B cell (primary cell): Measurements from ENCODE around the gene TRIM28. TPM values are rescaled to one million over a fixed set of nuclear protein-coding genes. Genes with fewer than 3 reads are reported as not detected.

Source experiments
- ATAC-seq: fragments of 200-7000 bp; cut with Tn5 transposase; one replicate; pipeline ENCODE4 v1.10.0; 2021; ENCODE audit warnings: low read depth, mild to moderate bottlenecking, moderate number of reproducible peaks, moderate library complexity
- CTCF ChIA-PET: fragments of 350-600 bp; sonication (Branson Sonifier 250); formaldehyde crosslinking; loops from one replicate; lab custom pipeline; 2021; ENCODE audit warnings: antibody characterized with exemption, inconsistent platforms; lab: Charles Lee
- POLR2A ChIA-PET: fragments of 350-600 bp; sonication (Branson Sonifier 250); formaldehyde crosslinking; loops from one replicate; lab custom pipeline; 2021; ENCODE audit warnings: antibody characterized with exemption; lab: Charles Lee
- DNase-seq: peaks from one replicate; pipeline ENCODE4 v3.0.0; 2013
- H2AFZ ChIP-seq: 2 replicates; pipeline ENCODE4 v1.6.1; 2012; ENCODE audit warnings: mild to moderate bottlenecking, low read depth, low read length; ENCODE audit not compliant: insufficient read depth, poor library complexity, severe bottlenecking
- H3K27ac ChIP-seq, 2 donors: 1 replicate in 1 of 2; 2 replicates in 1 of 2; pipeline ENCODE4 v1.5.1; 2012 to 2013; ENCODE audit warnings: low read length in 2 of 2, mild to moderate bottlenecking in 2 of 2, moderate library complexity in 1 of 2
- H3K27me3 ChIP-seq, 4 experiments: fragments of 200-600 bp in 1 of 4; sonication (generic) in 1 of 4; replicated peaks in 1 of 4; 1 replicate in 2 of 4; 2 replicates in 2 of 4; pipeline versions ENCODE4 v1.6.1 to v1.7.0; 2013 to 2016; ENCODE audit warnings: low read length in 3 of 4, mild to moderate bottlenecking in 2 of 4, mixed read lengths in 1 of 4, moderate library complexity in 1 of 4; ENCODE audit not compliant: insufficient read depth in 4 of 4, control insufficient read depth in 3 of 4; ENCODE audit errors: control extremely low read depth in 1 of 4
- H3K36me3 ChIP-seq, 2 experiments: replicated peaks in 1 of 2; 1 replicate in 1 of 2; 2 replicates in 1 of 2; pipeline versions ENCODE4 v1.6.1 to v1.7.1; 2013; ENCODE audit warnings: low read length in 1 of 2; ENCODE audit not compliant: insufficient read depth in 2 of 2, control insufficient read depth in 1 of 2; ENCODE audit errors: control extremely low read depth in 1 of 2, extremely low read depth in 1 of 2
- H3K4me1 ChIP-seq, 2 donors: fragments of 200-600 bp in 1 of 2; sonication (generic) in 1 of 2; 1 replicate in 1 of 2; 2 replicates in 1 of 2; pipeline versions ENCODE4 v1.5.1 to v1.6.1; 2013 to 2017; ENCODE audit warnings: low read length in 2 of 2; ENCODE audit not compliant: control insufficient read depth in 2 of 2, insufficient read depth in 2 of 2
- H3K4me2 ChIP-seq: replicated peaks from 2 replicates; pipeline ENCODE3; 2012; ENCODE audit warnings: mild to moderate bottlenecking, low read depth, low read length; ENCODE audit not compliant: poor library complexity, severe bottlenecking
- H3K4me3 ChIP-seq, 5 experiments: fragments of 200-600 bp in 1 of 5; sonication (generic) in 1 of 5; 1 replicate in 3 of 5; 2 replicates in 2 of 5; pipeline versions ENCODE4 v1.5.1 to v1.7.0; 2011 to 2016; ENCODE audit warnings: low read length in 4 of 5, mild to moderate bottlenecking in 4 of 5, low read depth in 2 of 5, control low read depth in 1 of 5, moderate library complexity in 1 of 5; ENCODE audit not compliant: insufficient read depth in 1 of 5; ENCODE audit errors: control extremely low read depth in 1 of 5, extremely low read depth in 1 of 5
- H3K79me2 ChIP-seq: fragments of 200-600 bp; sonication (generic); one replicate; pipeline ENCODE4 v1.6.0; 2016; ENCODE audit warnings: low read length; ENCODE audit not compliant: control insufficient read depth, insufficient read depth
- H3K9ac ChIP-seq: fragments of 200-600 bp; sonication (generic); 2 replicates; pipeline ENCODE4 v1.6.1; 2017; ENCODE audit warnings: mild to moderate bottlenecking, low read length, moderate library complexity
- H3K9me3 ChIP-seq, 3 donors: one replicate each; pipeline versions ENCODE4 v1.6.1 to v1.7.1; 2013; ENCODE audit warnings: low read length in 2 of 3; ENCODE audit not compliant: control insufficient read depth in 2 of 3, insufficient read depth in 1 of 3; ENCODE audit errors: control extremely low read depth in 1 of 3
- H4K20me1 ChIP-seq: 2 replicates; pipeline ENCODE4 v1.6.0; 2012; ENCODE audit warnings: mild to moderate bottlenecking, low read length; ENCODE audit not compliant: insufficient read depth, control insufficient read depth, poor library complexity, severe bottlenecking
- H3K27ac Mint-ChIP-seq: one replicate; pipeline ENCODE4 v1.8.0; 2021; ENCODE audit warnings: mixed read lengths
- H3K27me3 Mint-ChIP-seq: one replicate; pipeline ENCODE4 v1.8.0; 2021; ENCODE audit warnings: mixed read lengths
- H3K4me1 Mint-ChIP-seq: one replicate; pipeline ENCODE4 v1.8.0; 2021; ENCODE audit warnings: mixed read lengths
- H3K4me3 Mint-ChIP-seq: one replicate; pipeline ENCODE4 v1.8.0; 2021; ENCODE audit warnings: mixed read lengths
- H3K9me3 Mint-ChIP-seq: one replicate; pipeline ENCODE4 v1.8.0; 2022; ENCODE audit warnings: mixed read lengths; ENCODE audit not compliant: insufficient read depth
- EZH2 ChIP-seq: IDR thresholded peaks from 2 replicates; pipeline ENCODE4 v1.6.1; 2012; ENCODE audit warnings: borderline replicate concordance, low read depth, mild to moderate bottlenecking, moderate library complexity, low read length; ENCODE audit not compliant: insufficient read depth, poor library complexity, severe bottlenecking
- WGBS: methylation state at CpG from one replicate; pipeline ENCODE4 v1.1.5; 2013; ENCODE audit warnings: missing lambda C conversion rate; ENCODE audit not compliant: insufficient coverage; 5-methylcytosine and 5-hydroxymethylcytosine counted together
- intact Hi-C: fragments of 100-400 bp; cut with micrococcal nuclease; formaldehyde crosslinking; loops from one replicate; pipeline ENCODE4 v1.10.0; 2022
- polyA plus RNA-seq: library from polyadenylated mRNA; depleted of rRNA; stranded (reverse); fragments of >200 nt; gene quantifications from 2 replicates; pipeline ENCODE4 v1.2.3, GENCODE V29; 2012
- total RNA-seq, 2 donors: library from RNA; stranded (reverse); fragments of 120-200 nt in 1 of 2; gene quantifications; 1 replicate in 1 of 2; 2 replicates in 1 of 2; pipeline versions ENCODE4 v1.2.3 to v1.2.4, GENCODE V29; 2013 to 2022
- TF ChIP-seq, protein P1 (sequence below): fragments of 200-600 bp; IDR thresholded peaks from one replicate; pipeline ENCODE4 v1.8.0; 2022; ENCODE audit warnings: antibody characterized with exemption, mild to moderate bottlenecking

The TRIM28 gene
- total and polyA plus RNA-seq, 2 donors (not counting 1 experiment from before 2014, with no cell fraction given): 370 to 569 TPM

- Histone ChIP-seq H3K79me2 (peaks cover 15% of the 10 kb centered on the region), H3K4me1 (peaks cover 25 to 36% of the 10 kb centered on the region in 2 donors), H3K9ac (peak overlapping the region; percentile 88), H3K9me3 (peaks cover 0 to 11% (median 0%) of the 10 kb centered on the region in 3 donors), H4K20me1 (no peaks in the 10 kb centered on the region), H3K36me3 (peaks cover 0 to 14% of the 10 kb centered on the region in 2 experiments), H3K4me2 (peak overlapping the region; percentile 87), H2AFZ (peak overlapping the region; percentile 79), H3K27ac (peak overlapping the region; percentile 99), H3K4me3 (peak overlapping the region; percentile 49 to 77 (median 74)), H3K27me3 (no peaks in the 10 kb centered on the region)
- ChIA-PET POLR2A (interaction anchor here (0.5 to 2.4 kb wide), 6 partner anchors 10 to 308 kb away, joined by 3 to 23 read pairs (median 10); partner anchors contain the start of genes CHMP2A, TRIM28, UBE2M and ZBTB45), CTCF (interaction anchor here (0.9 to 3.0 kb wide), 6 partner anchors 10 to 52 kb away, joined by 3 to 10 read pairs (median 4); partner anchors contain the start of genes CHMP2A, UBE2M and ZBTB45)
- Mint-ChIP-seq H3K4me1 (peaks cover 35% of the 10 kb centered on the region), H3K9me3 (no peaks in the 10 kb centered on the region), H3K4me3 (peak overlapping the region; percentile 95), H3K27ac (peak overlapping the region; percentile 99), H3K27me3 (no peaks in the 10 kb centered on the region)
- TF ChIP-seq EZH2: no peak
- TF ChIP-seq, protein P1, sequence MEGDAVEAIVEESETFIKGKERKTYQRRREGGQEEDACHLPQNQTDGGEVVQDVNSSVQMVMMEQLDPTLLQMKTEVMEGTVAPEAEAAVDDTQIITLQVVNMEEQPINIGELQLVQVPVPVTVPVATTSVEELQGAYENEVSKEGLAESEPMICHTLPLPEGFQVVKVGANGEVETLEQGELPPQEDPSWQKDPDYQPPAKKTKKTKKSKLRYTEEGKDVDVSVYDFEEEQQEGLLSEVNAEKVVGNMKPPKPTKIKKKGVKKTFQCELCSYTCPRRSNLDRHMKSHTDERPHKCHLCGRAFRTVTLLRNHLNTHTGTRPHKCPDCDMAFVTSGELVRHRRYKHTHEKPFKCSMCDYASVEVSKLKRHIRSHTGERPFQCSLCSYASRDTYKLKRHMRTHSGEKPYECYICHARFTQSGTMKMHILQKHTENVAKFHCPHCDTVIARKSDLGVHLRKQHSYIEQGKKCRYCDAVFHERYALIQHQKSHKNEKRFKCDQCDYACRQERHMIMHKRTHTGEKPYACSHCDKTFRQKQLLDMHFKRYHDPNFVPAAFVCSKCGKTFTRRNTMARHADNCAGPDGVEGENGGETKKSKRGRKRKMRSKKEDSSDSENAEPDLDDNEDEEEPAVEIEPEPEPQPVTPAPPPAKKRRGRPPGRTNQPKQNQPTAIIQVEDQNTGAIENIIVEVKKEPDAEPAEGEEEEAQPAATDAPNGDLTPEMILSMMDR: no peak
- DNase-seq: no peak
- WGBS: 33% methylated on average over 20 of the region's 24 CpGs
- intact Hi-C loops: no loop called here
- ATAC-seq: no peak
Measured at GRCh38 chr19:58572026-58572817, 28.4 kb downstream of the TRIM28 start.
